HG03457 (cell line): ENCODE measurements around the gene MEGF11.

Experiments used
- ATAC-seq: cut with Tn5 transposase; IDR thresholded peaks from one replicate; pipeline ENCODE4 v1.9.1; 2021; ENCODE audit warnings: moderate number of reproducible peaks; ENCODE audit not compliant: unreplicated experiment

MEGF11 gene

DNA sequence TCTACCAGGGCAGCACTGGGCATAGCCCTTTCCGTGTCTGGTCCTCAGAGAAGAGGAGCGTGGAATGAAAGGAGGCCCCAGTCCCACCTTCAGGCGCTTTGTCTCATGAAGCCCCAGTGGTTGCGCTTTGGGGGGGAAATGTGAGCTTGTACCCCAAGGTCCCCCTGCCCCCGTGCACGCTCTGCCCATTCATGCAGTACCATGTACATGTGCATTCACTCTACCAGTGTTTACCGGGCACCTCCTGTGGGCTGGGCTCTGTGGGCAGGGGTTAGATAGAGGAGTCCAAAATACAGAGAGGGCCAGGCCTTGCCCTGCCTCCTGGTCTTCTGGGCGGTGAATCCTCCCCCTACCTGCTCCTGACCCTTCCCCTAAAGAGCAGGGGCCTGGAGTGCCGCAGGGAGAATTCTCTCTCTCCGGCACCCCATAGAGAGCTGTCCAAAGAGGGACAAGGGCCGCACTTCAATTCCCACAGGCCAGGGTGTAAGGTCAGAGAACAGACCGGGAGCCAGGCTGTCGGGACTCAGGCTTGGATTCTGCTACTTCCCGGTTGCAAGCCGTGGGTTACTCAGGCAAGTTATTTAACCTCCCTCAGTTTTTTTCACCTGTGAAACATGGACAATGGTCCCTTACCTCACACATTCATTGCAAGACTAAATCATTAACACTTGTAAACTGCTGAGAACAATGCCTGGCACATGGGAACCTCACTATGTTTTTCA is 153.4 kb downstream of the MEGF11 start:
- no peak for ATAC-seq

DNA sequence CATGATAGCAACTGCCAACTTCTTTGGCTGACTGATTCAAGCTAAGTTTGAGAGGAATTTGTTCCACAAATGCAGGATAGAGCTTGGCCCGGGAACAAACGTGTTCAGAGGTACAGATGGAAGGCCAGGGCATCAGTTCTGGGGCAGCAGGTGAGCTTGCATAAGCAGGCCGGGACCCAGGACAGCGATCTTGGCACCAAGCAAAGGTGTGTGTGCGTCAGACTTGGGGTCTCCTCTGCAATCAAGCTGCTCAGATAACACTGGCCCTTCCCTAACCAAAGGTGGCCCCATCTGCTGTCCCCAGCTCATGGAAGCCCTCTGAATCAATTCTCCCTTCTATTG is 155.6 kb downstream of the MEGF11 start:
- no peak for ATAC-seq

DNA sequence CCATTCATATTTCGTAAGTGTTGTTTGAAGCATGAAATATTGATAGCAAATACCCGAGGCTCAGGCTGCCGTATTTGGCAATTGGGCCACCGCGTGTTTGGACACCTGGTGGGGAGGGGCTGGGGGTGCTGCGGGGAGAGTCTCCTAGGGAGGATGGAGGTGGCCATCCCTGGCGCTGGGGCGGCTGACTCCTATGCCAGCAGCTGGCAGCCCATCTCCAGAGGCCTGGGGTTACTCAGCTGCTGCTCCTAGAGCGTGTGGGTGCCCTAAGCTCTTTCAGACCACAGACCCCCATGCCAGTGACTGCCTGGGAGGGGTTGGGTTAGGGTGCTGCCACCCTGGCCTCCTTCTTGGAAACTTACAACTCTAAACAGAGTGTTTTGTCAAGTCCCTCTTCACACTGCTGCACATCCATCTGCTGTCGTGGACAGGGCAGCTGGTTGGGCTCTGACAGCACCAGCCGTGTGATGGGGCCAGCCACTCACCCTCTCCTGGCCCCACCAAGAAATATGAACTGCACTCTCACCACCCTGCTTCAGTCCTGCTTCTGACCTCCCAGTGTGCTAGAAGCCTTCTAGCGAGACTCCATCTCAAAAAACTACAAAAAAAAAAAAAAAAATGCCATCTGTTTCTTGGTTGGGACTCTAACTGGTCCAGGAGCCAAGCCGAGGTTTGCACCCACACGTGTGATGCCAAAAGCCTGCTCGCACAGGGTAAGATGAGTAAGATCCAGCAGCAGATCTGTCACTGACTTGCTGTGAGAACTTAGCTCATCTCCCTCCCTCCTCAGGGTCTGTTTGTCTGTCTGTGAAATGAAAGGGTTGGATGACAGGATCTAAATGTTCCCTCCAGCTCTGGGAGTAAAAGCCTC is 156.2 kb downstream of the MEGF11 start:
- ATAC-seq, result no peak

DNA sequence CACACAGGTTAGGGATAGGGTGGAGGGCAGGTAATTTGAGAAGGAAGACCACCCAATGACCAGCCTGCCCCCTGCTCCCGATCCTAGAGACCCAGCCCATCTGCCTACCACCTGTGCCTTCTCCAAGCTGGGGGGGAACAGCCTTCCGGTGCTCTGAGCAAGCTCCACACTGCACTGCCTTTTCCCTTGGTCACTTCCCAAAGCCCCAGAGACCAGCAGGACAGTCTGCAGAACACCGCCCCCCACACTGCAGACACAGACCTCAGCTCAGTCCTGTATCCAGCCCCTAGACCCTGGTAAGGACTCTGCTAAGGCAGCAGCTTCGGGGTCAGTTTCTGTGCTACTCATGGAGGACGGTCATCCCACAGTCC is 156.9 kb downstream of the MEGF11 start:
- no peak for ATAC-seq

DNA sequence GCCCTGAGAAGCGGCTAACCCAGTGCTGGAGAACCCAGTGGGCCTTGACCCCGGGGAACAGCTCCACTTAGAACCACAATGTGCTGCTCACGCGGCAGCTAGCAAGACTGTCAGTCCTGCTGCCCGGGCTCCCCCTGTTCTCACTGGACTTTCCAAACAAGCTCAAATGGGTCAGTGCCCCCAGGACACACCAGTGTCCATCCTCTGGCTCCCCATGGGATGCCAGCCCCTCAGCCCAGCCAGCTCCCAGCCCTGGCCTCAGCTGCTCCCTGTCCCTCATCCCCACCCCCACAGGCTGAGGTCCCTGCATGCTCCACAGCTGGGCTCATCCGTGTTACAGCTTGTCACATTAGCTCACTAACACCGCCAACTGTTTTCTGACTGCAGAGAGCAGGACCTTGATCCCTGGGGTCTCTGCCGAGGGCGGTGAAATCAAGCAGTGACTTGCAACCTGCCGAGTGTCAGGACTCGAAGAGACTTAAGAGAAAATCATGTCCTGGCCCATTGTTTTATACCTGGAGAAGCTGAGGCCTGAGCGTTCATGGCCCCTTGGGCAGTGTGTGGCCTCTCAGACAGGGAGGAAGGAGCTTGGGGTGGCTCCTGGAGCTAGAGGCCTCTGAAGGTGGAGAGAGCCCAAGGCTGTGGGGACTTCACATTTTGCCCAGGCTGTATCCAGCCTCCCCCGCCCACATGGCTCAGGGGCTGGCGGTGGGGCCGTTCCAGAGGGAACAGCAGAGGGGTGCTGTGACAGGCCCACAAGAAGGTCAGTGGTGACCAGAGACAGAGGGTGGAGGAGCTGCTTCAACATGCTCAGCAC is 157.5 kb downstream of the MEGF11 start:
- ATAC-seq, result no peak

DNA sequence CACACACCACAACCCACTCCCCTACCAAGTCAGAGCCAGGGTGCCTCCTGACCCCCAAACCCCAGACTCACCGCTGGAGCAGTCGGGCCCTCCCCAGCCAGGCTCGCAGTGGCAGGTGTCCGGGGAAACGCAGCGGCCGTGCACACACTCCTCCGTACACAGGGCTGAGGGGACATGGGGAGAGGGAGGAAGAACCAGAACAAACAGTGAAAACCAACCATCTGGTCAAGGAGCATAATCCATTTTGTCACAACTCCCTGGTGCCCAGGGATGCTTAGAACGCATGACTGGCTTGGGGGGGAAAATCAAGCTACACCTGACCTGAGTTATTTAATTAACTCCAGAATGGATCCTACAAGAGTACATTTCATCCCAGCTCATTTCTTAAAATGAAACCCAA is 159.2 kb downstream of the MEGF11 start:
- ATAC-seq, result no peak

DNA sequence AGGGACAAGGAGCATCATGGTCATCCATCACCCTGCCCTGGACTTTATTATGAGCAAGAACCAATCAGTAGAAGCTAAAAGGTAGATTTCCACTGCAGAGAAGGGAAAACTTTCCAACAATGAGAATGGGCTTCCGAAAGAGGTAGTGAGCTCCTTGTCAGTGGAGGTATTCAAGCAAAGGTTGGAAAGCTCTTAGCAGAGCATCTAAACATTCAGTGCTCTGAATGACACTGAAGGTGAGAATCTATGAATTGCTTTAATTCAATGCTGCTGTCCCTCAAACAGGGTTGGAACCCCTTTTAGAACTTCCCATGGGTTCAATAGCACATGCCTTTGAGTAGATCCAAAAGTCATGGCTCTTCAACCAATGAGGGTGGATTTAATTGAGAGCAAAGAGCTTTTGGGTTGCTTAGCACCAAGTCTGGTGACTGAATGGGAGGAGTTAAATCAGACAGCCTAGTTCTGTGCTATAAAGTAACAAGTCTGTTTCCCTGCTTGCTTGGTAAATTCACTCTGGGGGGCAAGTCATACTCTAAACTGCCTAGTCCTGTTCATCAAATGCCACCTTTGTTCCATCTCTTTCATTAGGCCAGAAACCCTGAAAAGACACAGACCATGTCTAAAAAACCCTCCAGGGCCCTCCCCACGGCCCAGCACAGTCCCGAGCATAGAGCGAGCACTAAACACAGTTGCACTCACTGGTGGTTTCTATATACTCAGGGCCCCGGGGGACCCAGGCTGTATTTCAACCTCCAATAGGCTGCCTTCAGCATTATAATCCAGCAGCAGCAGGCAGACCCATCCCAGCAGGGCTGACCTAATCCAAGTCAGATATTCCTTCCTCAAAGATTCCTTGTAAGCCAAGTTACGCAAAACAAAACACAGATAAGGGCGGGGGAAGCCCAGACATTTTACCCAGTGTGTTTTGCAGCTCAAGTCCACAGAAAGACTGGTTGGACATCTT is 161.2 kb downstream of the MEGF11 start:
- no peak for ATAC-seq

DNA sequence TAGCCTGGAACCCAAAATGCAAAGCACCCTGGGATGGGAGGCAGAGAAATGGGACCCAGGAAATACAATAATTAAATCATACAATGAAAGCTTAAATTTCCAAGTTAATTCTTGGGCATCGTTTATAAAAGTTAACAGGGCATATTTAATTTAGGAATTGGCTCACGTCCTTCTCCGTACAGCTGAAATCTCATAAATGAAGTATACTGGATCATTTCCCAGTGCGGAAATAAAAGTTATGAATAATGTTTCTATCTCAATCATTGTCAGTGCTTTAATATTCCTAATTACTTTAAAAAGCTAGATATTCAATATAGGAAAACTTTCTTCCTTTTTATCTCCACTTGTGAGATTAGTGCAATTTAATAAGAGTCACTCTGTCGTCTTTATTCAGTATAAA is 164.0 kb downstream of the MEGF11 start:
- no peak for ATAC-seq

DNA sequence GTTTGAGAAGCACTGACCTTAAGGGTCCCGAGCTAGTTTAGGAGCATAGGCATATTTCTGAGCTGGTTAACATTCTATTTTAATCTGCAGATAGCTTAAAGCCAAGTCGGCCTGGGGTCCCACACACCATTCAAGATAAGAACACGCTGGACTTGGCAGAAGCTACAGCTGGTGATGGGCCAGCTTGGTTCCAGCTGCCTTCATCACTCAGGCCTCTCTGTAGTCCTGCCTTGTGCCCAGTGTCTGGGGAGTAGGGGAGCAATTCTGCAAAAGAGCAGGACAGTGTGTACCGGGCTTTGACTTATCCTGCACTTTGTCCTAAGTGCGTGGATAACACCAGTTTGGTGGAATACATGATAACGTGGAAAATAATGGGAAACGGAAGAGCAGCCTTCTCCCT is 164.5 kb downstream of the MEGF11 start:
- ATAC-seq, result no peak

DNA sequence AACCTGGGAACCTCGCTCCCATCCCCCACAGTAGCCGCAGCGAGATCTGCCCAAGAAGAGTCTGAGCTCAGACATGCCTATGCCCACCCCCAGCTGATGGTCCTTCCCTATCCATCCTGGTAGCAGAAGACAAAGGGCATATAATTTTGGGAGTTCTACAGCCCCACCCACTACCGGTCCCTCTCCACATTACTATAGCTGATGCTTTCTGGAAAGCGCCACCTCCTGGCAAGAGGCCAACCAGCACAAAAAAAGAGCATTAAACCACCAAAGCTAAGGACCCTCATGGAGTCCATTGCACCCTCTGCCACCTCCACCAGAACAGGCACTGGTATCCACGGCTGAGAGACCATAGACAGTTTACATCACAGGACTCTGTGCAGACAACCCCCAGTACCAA is 168.4 kb downstream of the MEGF11 start:
- no peak for ATAC-seq

DNA sequence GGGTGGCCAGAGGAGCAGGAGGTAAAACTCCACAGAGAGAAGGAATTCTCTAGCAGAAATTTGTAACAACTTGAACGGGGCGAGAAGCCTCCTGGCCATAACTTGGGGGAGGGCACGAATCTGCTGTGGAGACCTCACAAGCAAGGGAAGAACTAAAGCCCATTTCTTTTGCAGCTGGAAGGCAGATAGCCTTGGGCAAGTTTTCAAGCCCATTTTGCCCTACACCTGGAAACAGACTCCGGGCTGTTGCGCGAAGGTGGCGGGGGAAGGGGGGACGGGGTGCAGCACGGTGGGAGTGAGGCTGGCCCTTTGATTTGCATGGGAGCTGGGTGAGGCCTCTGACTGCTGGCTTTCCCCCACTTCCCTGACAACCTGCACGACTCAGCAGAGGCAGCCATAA is 168.8 kb downstream of the MEGF11 start:
- ATAC-seq, result no peak

DNA sequence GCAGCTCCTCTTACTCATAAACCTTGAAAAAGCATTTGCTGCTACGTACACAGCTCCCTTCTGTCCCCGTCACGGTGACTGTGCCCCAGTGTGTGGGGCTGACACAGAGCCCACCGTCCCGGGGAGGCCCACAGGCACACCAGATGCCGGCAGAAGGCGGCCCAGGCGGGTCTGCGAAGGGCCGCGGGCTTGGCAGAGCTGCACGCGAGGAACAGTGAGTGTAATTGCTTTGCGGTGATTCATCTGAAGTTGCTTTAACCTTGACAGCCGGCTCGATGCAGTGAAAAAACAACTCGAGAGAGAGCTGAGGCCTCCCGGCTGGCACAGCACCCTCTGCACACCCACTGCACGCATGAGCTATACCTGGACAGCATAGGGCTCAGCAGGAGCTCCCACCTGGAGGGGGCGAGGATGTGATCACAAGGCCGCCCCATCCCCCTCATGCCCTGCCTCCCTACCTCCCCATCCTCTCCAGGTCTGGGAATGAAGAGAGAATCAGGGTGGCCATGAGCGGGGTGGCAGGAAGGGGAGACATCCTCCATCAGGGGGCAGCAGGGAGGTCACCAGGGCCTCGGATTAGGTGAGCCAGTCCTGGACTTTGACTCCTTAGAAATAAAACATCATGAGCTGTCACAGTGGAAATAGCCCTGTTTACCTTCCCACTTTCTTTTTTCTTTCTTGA is 172.7 kb downstream of the MEGF11 start:
- no peak for ATAC-seq

DNA sequence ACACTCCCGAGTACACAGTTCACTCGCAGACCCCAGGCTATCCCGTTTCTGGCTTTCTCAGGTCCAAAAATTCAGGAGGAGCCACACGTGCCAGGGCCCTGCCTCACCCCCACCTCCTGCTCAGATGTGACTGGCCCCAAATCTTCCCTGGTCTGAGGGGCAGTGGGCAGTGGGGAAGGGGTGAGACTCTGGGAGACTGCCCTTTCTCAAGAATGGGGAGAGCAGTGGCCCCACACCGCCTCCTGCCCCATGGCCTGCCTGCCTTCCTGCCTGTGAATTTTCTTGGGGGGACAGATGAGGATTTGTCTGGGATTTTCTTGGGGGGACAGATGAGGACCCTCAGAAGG is 174.6 kb downstream of the MEGF11 start:
- no peak for ATAC-seq

DNA sequence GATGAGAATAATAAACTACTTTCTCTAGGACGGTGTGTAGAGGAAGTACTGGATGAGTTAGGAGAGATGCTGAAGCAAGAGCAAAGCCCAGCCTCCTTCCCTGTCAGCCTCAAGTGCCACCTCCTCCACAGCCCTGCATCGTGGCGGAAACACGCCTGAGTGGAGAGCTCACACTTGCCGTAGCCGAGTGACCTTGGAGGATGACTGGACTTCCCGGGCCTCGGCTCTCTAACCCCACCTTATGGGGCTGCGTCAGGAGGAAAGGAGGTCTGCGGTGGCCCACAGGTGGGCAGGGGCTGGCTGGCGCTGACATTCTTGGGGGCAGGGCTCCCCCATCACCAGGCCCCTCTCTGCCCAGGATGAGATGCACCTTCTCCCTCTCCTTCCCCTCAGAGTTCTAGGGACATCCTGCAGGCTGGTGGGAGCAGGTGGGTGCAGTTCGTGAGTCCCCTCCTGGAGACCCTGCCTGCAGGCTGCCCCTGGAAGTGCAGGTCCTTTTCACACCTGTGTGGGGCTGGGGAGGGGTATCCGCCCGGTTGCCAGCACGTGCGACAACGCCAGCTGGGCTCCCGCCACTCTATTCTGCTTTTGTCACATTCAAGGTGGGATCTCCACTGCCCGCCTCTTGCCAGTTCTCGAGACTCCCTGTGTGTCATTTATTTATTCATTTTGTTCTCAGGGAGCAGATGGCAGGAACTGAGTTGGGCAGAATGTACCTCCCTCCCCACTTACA is 175.2 kb downstream of the MEGF11 start:
- no peak for ATAC-seq

DNA sequence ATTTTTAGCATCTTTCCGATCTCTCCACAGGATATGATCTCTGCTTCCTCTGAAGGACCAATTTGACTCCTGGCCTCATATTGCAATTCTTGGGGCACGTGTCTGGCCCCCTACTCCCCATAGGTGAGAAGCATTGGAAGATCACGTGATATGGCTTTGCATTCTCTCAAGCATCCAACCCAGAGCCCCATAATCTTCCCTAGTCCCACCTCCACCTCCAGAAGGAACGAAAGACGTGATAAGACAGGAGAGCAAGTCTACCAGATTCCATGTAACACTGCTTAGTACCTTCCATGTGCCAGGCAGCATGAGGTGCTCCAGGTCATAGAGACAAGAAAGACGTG is 176.3 kb downstream of the MEGF11 start:
- no peak for ATAC-seq

DNA sequence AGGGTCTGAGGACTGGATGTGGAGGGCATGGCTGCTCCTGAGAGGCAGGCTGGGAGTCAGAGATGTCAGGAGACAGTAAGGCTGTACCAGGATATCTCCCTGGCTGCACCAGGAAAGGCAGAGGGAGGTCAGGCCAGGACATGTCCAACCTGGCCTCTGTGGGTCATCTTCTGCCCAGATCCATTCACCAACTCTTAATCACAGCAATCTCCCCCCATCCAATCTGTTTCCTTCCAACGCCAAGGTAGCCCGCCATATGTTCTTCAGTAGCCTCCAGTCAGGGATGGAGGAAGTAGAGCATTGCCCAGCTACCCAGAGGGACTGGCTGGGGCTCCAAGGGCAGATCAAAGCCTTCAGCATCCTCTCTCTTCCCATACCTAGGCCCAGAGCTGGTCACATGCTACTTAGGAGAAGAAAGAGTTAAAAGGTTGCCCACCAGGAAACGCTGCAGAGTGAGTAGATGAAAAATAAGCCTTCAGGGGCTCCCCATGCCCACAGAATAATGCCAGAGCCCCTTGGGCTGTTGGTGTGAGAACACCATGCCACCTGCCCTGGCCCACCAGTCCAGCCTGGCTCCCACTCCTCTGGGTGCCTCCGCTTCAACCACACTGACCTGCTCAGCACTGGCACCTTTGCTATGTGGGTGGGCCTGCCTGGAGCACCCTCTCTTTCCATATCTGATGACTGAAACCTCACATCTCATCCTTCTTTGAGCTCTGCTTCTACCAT is 176.8 kb downstream of the MEGF11 start:
- no peak for ATAC-seq

DNA sequence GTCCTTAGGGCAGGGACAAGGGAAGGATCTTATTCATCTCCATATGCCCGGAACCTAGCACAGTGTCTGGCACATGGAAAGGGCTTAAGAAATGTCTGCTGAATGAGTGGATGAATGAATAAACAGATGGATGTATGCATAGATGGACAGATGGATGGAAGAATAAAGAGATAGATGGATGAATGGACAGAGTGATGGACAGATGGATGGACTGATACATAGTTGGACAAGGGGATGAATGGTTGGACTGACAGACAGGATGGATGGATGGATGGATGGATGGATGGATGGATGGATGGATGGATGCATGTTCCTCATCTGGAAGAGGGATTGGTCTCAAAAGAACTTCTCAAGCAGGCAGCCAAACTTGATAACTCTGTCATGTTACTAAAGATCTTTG is 177.6 kb downstream of the MEGF11 start:
- ATAC-seq, result no peak

DNA sequence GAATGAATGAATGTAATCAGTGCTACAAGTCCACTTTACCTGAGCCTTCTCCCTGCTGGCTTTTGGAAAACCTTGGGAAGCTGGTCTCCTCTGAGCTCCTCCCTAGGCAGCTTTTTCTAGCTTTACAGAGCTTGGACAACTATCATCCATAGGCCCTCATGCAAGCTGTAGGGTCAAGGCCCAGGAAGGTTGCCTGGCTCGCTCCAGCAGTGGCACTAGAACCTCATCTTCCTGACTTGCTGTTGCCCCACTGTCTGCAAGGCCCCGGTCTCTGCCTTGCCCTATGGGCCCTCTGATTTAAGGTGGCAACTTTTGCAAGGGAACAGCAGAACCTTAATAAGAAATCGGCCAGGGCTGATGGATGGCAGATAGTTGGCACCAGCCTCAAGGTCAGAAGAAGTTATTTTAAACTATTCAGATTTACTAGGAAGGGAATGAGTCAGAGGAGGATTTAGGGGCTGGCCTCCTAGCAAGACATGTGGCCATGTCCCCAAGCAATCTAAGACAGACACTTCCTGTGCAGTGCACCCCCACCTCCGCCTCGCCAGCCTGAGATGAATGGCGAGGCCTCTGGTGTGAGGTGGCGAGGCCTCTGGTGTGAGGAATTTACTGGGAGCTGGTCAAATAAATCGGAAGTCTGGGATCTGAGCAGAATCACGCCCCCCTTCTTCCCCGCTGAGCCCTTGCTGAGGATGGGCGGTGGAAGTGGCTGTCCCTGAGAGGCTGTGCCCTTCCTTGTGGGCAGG is 180.8 kb downstream of the MEGF11 start:
- no peak for ATAC-seq
